AG04450 (cell line): ENCODE data around the gene CCN2. TPM values are rescaled to one million over a fixed set of nuclear protein-coding genes. Genes with fewer than 3 reads are reported as not detected.
A peak's percentile ranks its signal among the peaks of the same experiment; 100 is the strongest.
"Not testable (repeated sequence)": the region's sequence is repeated elsewhere in the genome, so short reads cannot be mapped to it uniquely, and the experiment has no call there.

Experiments used
- CTCF ChIA-PET: fragments of 300-600, 350-600 bp; formaldehyde crosslinking; extraction: SDS; loops from one replicate; lab custom pipeline; 2022; ENCODE audit warnings: antibody characterized with exemption, inconsistent platforms; lab: Charles Lee
- POLR2A ChIA-PET: fragments of 350-600 bp; formaldehyde crosslinking; extraction: SDS; loops from one replicate; lab custom pipeline; 2021; ENCODE audit warnings: antibody characterized with exemption, inconsistent platforms; lab: Yijun Ruan, JAX
- DNase-seq: peaks from one replicate; pipeline ENCODE4 v3.0.0-alpha.2; 2011; ENCODE audit warnings: low read depth, low spot score
- H3K27ac ChIP-seq: one replicate; pipeline ENCODE4 v1.5.1; 2012; ENCODE audit warnings: low read depth, low read length, control low read depth
- H3K27me3 ChIP-seq: one replicate; pipeline ENCODE4 v1.6.0; 2012; ENCODE audit warnings: low read length; ENCODE audit not compliant: control insufficient read depth, insufficient read depth
- H3K4me3 ChIP-seq: 2 replicates; pipeline ENCODE4 v1.5.1; 2011; ENCODE audit warnings: mild to moderate bottlenecking, low read depth, low read length, control low read depth
- H3K9me3 ChIP-seq: 2 replicates; pipeline ENCODE4 v1.5.1; 2012; ENCODE audit warnings: low read length; ENCODE audit not compliant: control insufficient read depth, insufficient read depth
- polyA plus RNA-seq: library from polyadenylated mRNA; depleted of rRNA; stranded (reverse); fragments of >200 nt; gene quantifications from 2 replicates; pipeline ENCODE4 v1.2.3, GENCODE V29; 2011
- TF ChIP-seq, protein P1 (sequence below): IDR thresholded peaks from 2 replicates; pipeline ENCODE4 v1.5.1; 2011; ENCODE audit warnings: low read depth, low read length, control low read depth, inconsistent platforms

Gene CCN2
- polyA plus RNA-seq, 1 experiment = 768 TPM

DNA sequence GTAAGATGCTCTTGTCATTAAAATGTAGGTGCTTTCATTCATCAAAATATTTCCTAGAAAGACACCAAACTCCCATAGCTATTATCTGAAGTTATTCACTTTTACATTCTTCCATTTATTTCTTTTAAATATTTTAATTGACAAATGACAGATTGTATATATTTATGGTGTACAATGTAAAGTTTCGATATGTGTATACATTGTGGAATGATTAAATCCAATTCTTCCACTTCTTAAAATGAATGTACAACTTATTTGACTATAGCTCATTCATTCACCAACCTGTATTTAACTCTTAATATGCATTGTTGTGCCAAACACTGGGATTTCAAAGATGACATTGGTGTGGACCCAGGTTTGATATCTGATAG is 41.0 kb downstream of the CCN2 start:
- DNase-seq = no peak
- TF ChIP-seq, protein P1, sequence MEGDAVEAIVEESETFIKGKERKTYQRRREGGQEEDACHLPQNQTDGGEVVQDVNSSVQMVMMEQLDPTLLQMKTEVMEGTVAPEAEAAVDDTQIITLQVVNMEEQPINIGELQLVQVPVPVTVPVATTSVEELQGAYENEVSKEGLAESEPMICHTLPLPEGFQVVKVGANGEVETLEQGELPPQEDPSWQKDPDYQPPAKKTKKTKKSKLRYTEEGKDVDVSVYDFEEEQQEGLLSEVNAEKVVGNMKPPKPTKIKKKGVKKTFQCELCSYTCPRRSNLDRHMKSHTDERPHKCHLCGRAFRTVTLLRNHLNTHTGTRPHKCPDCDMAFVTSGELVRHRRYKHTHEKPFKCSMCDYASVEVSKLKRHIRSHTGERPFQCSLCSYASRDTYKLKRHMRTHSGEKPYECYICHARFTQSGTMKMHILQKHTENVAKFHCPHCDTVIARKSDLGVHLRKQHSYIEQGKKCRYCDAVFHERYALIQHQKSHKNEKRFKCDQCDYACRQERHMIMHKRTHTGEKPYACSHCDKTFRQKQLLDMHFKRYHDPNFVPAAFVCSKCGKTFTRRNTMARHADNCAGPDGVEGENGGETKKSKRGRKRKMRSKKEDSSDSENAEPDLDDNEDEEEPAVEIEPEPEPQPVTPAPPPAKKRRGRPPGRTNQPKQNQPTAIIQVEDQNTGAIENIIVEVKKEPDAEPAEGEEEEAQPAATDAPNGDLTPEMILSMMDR = no peak
- Histone ChIP-seq H3K9me3 (no peaks in the 10 kb centered on the region), H3K4me3 (no peak overlapping the region), H3K27me3 (no peaks in the 10 kb centered on the region), H3K27ac (no peak overlapping the region)
- ChIA-PET POLR2A (interaction anchor here (0.6 to 0.7 kb wide), 2 partner anchors 102 to 209 kb away, joined by 3 to 4 read pairs; partner anchors contain the start of gene OR2A4), CTCF (interaction anchor here (0.6 to 4.9 kb wide), 33 partner anchors 8 to 388 kb away, joined by 3 to 234 read pairs (median 4); partner anchors contain the start of gene MED23)

DNA sequence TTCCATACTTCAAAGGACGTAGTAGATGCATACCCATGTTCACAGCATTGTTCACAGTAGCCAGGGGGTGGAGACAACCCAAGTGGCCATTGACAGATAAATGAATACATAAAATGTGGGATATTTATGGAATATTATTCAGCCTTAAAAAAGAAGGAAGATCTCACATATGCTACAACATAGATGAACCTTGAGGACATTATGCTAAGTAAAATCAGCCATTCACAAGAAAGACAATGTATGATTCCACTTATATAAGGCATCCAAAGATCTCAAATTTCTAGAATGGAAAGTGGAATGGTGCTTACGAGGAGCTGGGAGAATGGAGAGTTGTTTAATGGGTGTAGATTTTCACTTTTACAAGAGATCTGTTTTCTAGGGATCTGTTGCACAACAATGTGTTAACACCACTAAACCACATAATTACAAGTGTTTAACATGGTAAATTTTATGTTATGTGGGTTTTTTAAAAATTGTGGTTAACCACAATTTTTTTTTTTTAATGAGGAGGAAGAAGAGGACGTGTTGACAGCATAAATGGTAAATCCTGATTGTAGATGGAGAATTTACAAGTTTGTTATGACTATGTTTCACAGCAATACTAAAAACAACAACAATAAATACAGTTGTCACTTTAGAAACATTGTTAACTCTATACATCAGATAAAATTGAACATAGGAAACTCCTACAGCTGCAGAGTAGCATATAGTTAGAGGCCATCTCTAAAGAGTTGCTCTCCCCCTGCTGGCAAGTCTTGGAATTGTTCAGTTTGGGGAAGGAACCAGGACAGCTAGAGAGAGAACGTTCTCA is 41.6 kb downstream of the CCN2 start:
- no peak overlapping the region for H3K27ac ChIP-seq
- H3K4me3 ChIP-seq = no peak overlapping the region
- ChIA-PET CTCF (interaction anchor here (0.5 to 4.9 kb wide), 35 partner anchors 9 to 551 kb away, joined by 3 to 234 read pairs (median 4); partner anchors contain the start of gene MED23), POLR2A (interaction anchor here (0.6 to 0.7 kb wide), 2 partner anchors 101 to 208 kb away, joined by 3 to 4 read pairs; partner anchors contain the start of gene OR2A4)
- H3K9me3 ChIP-seq = no peaks in the 10 kb centered on the region
- TF ChIP-seq, protein P1 = peak; percentile 94
- DNase-seq = peak; percentile 47
- no peaks in the 10 kb centered on the region for H3K27me3 ChIP-seq

DNA sequence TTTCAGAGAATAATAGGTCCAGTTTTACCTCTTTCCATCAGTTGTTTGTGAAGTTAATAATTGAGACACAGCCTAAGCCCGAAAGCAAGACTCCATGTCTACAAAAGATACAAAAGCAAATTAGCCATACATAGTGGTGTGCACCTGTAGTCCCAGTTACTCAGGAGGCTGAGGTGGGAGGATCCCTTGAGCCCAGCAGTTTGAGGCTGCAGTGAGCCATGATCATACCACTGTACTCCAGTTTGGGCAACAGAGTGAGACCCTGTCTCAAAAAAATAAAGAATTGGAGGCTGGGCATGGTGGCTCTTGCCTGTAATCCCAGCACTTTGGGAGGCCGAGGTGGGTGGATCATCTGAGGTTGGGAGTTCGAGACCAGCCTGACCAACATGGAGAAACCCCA is 42.4 kb downstream of the CCN2 start:
- POLR2A ChIA-PET, H3K9me3 ChIP-seq, DNase-seq, H3K4me3 ChIP-seq, H3K27me3 ChIP-seq, H3K27ac ChIP-seq: not testable (repeated sequence)
- CTCF ChIA-PET = interaction anchor here (1.6 to 3.0 kb wide), 2 partner anchors 214 to 371 kb away, joined by 5 to 63 read pairs; no protein-coding TSS in a partner anchor

DNA sequence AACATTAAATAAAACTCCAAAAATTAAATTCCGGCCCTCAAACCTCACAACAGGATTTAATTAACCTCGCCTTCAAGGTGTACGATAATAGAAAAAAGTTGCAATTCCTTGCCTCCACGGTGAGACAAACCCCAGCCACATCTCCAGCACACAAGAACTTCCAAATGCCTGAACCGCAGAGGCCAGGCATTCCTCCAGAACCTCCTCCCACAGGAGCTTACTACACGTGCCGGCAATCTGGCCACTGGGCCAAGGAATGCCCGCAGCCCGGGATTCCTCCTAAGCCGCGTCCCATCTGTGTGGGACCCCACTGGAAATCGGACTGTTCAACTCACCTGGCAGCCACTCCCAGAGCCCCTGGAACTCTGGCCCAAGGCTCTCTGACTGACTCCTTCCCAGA is 47.4 kb downstream of the CCN2 start:
- DNase-seq, POLR2A ChIA-PET: not testable (repeated sequence)

DNA sequence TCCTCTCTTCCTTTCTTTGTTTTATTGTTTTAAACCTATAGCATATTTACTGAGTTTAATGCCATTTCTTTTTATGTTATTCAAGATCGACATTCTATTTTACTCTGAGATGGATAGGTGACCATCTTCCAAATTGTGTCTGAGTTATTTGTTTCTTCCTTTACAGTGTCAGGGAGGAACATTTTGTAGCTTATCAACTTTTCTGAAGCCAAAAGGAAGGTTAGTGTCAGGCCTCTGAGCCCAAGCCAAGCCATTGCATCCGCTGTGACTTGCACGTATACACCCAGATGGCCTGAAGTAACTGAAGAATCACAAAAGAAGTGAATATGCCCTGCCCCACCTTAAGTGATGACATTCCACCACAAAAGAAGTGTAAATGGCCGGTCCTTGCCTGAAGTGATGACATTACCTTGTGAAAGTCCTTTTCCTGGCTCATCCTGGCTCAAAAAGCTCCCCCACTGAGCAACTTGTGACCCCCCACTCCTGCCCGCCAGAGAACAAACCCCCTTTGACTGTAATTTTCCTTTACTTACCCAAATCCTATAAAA is 49.8 kb downstream of the CCN2 start:
- CTCF ChIA-PET = interaction anchor here (1.6 to 2.0 kb wide), 2 partner anchors 9 to 206 kb away, joined by 7 to 15 read pairs; no protein-coding TSS in a partner anchor
- H3K27me3 ChIP-seq, H3K27ac ChIP-seq, POLR2A ChIA-PET, DNase-seq, H3K9me3 ChIP-seq, H3K4me3 ChIP-seq: not testable (repeated sequence)

More for the DNA sequence above, 47.4 kb downstream of the CCN2 start:
- H3K9me3 ChIP-seq, H3K4me3 ChIP-seq, CTCF ChIA-PET, H3K27ac ChIP-seq, H3K27me3 ChIP-seq: not testable (repeated sequence)

DNA sequence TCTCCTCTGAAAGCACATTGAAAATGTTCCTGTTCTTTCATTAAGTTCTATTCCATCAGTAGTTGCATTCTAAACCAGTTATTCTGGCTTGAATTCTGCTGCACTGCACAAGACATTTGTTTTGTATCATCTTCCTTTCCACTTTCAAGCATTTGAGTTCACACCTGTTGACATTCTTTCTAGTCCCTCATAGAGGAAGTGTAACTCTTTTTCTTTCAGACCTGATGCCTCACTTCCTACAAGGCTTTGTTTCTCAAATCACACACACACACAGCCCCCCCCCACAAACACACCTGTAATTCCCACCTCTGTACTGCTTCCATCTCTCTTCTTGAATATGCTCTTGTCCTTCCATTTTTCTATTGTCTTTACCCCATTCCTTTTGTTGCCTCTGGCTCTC is 50.9 kb downstream of the CCN2 start:
- no peak for DNase-seq
- TF ChIP-seq, protein P1 = no peak
- ChIA-PET CTCF (interaction anchor here (1.1 to 2.0 kb wide), 3 partner anchors 10 to 398 kb away, joined by 3 to 15 read pairs (median 7); no protein-coding TSS in a partner anchor), POLR2A (no interaction called here)
- Histone ChIP-seq H3K4me3 (no peak overlapping the region), H3K27ac (no peak overlapping the region), H3K27me3 (no peaks in the 10 kb centered on the region), H3K9me3 (peaks cover 9% of the 10 kb centered on the region; the same call in 1 of the 2 replicates)
